Thymus (tissue), 11 donors: ENCODE results near the gene RHBDF1. TPM values are rescaled to one million over a fixed set of nuclear protein-coding genes. Genes with fewer than 3 reads are reported as not detected.

Source experiments
- DNase-seq, 9 donors: peaks; one replicate each; pipeline ENCODE4 v3.0.0-alpha.2; 2013; ENCODE audit warnings: low spot score in 9 of 9, low read depth in 6 of 9, missing footprints in 1 of 9
- H3K27ac ChIP-seq, 2 donors: one replicate each; pipeline ENCODE4 v1.5.1; 2013; ENCODE audit warnings: control low read depth in 1 of 2, low read depth in 1 of 2, low read length in 1 of 2, mild to moderate bottlenecking in 1 of 2, moderate library complexity in 1 of 2
- H3K27me3 ChIP-seq, 2 donors: one replicate each; pipeline ENCODE4 v1.5.1; 2013; ENCODE audit warnings: low read length in 1 of 2; ENCODE audit not compliant: control insufficient read depth in 2 of 2, insufficient read depth in 1 of 2
- H3K36me3 ChIP-seq, 2 donors: one replicate each; pipeline ENCODE4 v1.5.1; 2013; ENCODE audit warnings: low read length in 1 of 2, mild to moderate bottlenecking in 1 of 2, moderate library complexity in 1 of 2; ENCODE audit not compliant: control insufficient read depth in 2 of 2, insufficient read depth in 2 of 2
- H3K4me1 ChIP-seq, 2 donors: one replicate each; pipeline ENCODE4 v1.5.1; 2013; ENCODE audit warnings: low read length in 2 of 2; ENCODE audit not compliant: control insufficient read depth in 2 of 2, insufficient read depth in 2 of 2
- H3K4me3 ChIP-seq, 2 donors: one replicate each; pipeline ENCODE4 v1.5.1; 2013; ENCODE audit warnings: low read length in 2 of 2, control low read depth in 1 of 2, mild to moderate bottlenecking in 1 of 2
- H3K9me3 ChIP-seq, 2 donors: one replicate each; pipeline ENCODE4 v1.5.1; 2013; ENCODE audit warnings: low read length in 1 of 2, mild to moderate bottlenecking in 1 of 2; ENCODE audit not compliant: control insufficient read depth in 2 of 2, insufficient read depth in 1 of 2
- WGBS: extraction: QIAGEN DNeasy Blood & Tissue Kit; methylation state at CpG from one replicate; pipeline ENCODE4 v1.1.7; 2013; 5-methylcytosine and 5-hydroxymethylcytosine counted together
- polyA plus RNA-seq: library from polyadenylated mRNA; stranded (reverse); fragments of 200-250 nt; gene quantifications from one replicate; pipeline ENCODE4 v1.2.3, GENCODE V29; 2013
- total RNA-seq: library from RNA; stranded (reverse); fragments of 120-200 nt; gene quantifications from one replicate; pipeline ENCODE4 v1.2.4, GENCODE V29; 2013
- donor health status: healthy.

Gene RHBDF1
- total and polyA plus RNA-seq, 2 donors = 1.9 to 10.7 TPM

DNA sequence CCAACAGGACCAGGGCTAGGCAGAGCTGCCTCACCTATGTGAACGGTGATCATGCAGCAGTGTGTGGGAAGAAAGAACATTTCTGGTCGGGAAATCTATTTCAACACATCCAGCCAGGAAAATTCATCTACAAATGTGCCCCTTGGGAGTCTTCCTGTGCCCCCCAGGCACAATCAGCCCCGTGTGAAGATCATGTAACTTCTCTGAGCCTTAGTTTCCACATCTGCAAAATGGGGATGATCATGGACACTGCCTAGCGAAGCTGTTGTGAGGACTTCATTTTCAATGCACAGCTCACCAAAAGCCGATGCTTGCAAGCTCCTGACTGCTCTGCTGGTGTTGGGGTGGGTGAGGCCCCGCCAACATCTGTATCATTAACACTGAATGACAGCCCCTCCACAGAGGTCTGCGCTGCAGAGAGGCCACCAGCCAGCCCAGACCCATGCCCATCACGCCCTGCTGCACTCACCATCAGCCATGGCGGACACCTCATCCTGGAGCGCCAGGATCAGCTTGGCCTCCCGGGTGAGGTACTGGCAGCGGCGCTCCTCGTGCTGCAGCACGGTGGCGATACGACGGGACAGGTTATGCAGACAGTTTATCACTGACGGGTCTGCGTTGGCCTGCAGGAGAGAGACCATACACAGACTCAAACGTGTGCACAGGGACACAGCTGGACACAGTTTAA lies 39.9 kb upstream of the RHBDF1 start:
- no peak for DNase-seq
- Histone ChIP-seq H3K9me3 (no peaks in the 10 kb centered on the region), H3K4me1 (no peaks in the 10 kb centered on the region), H3K36me3 (peaks cover 26 to 31% of the 10 kb centered on the region in 2 donors), H3K27ac (no peak overlapping the region), H3K4me3 (no peak overlapping the region), H3K27me3 (no peaks in the 10 kb centered on the region)
- 98% methylated on average over 21 of the region's 21 CpGs for WGBS

GRCh38 chr16:106623-107324 lies 34.3 kb upstream of the RHBDF1 start:
- H3K4me1 ChIP-seq = no peaks in the 10 kb centered on the region
- H3K4me3 ChIP-seq = no peak overlapping the region
- peak; percentile 30 to 82 (median 54) for DNase-seq
- no peak overlapping the region for H3K27ac ChIP-seq
- WGBS = 54% methylated on average over 6 of the region's 6 CpGs
- no peaks in the 10 kb centered on the region for H3K27me3 ChIP-seq
- no peaks in the 10 kb centered on the region for H3K9me3 ChIP-seq
- peaks cover 21 to 29% of the 10 kb centered on the region in 2 donors for H3K36me3 ChIP-seq

DNA sequence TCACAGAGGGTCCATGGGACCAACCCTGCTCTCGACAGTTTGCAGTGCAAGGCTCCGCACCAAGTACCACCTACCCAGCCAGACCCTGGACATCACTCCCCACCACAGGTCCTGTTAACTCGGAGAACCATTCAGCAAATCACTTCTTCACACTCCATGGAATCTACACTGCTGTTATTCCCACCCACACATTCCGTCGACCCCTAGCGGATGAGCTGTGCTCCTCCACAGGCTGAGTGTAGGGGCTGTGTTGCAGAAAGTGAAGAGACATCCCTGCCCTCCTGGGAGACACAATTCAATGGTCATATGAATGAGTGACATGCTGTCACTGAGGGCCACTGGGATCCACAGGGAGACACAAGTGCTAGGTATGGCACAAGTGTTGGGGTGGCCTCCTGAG lies 33.1 kb upstream of the RHBDF1 start:
- WGBS = 96% methylated on average over 6 of the region's 6 CpGs
- Histone ChIP-seq H3K9me3 (no peaks in the 10 kb centered on the region), H3K36me3 (peaks cover 21 to 26% of the 10 kb centered on the region in 2 donors), H3K27me3 (no peaks in the 10 kb centered on the region), H3K4me1 (no peaks in the 10 kb centered on the region), H3K4me3 (no peak overlapping the region), H3K27ac (no peak overlapping the region)
- no peak for DNase-seq

DNA sequence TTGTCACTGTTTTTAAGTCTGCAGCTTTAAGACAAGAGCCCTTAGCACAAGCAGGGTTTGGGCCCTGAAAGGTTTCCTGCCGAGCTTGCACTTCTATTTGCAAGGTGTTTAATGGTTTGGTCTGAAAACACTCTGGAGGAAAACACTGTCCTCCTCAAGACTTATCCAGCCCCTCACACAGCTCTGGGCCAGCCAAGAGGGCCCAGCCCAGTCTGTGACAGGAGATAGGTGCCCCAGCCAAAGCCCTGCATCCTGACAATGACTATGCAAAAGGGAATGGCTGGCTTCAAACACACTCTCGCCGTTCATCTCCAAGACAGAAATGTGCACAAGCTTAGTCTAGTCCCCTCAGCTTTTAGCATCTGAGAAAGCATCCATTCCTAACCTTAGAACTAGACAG lies 32.5 kb upstream of the RHBDF1 start:
- H3K27ac ChIP-seq = no peak overlapping the region
- H3K4me3 ChIP-seq = no peak overlapping the region
- H3K9me3 ChIP-seq = no peaks in the 10 kb centered on the region
- DNase-seq = no peak
- WGBS = 77% methylated on average over 3 of the region's 3 CpGs
- no peaks in the 10 kb centered on the region for H3K27me3 ChIP-seq
- H3K4me1 ChIP-seq = no peaks in the 10 kb centered on the region
- peaks cover 20 to 25% of the 10 kb centered on the region in 2 donors for H3K36me3 ChIP-seq

- H3K36me3 ChIP-seq = peaks cover 18 to 24% of the 10 kb centered on the region in 2 donors
- no peak for DNase-seq
- H3K27ac ChIP-seq = no peak overlapping the region
- H3K27me3 ChIP-seq = no peaks in the 10 kb centered on the region
- no peaks in the 10 kb centered on the region for H3K4me1 ChIP-seq
- no peak overlapping the region for H3K4me3 ChIP-seq
- no peaks in the 10 kb centered on the region for H3K9me3 ChIP-seq
- WGBS = 93% methylated on average over 5 of the region's 5 CpGs
Measured at GRCh38 chr16:104355-104754, 31.9 kb upstream of the RHBDF1 start.

DNA sequence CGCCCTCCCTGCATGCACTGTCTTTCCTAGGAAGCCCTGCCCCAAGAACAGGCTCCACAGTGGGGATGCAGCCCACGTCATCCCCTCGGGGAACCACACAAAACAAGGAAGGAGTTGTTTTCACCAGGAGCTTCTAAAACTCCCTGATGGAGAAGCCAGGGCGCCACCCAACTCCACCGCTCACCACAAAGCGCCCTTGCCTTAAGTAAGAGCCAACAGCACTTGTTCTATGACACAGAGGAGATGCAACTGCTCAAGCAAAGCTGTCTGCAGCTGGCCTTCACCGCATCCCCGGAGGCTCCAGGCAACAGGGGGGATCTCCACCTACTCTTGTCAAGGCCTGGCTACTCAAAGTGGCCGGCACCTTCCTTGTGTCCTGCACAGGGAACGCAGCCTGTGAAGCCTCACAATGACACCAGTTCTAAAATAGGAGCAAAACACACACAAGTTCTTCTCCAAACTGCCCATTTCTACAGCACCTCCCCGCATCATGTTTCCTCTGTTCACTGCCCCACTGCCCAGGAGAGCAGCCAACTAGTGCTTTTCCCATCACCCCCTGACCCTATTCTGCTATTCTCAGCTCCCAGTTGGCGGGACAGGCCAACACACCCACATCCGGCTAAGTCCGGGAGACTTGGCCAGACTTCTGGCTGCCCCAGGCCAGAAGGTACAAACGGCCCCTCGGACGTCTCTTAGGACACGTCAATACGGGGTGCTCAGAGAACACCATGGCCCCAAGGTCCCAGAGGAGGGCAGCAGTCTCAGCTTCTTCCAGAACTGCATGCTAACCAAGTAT lies 29.8 kb upstream of the RHBDF1 start:
- H3K4me1 ChIP-seq = no peaks in the 10 kb centered on the region
- H3K9me3 ChIP-seq = no peaks in the 10 kb centered on the region
- H3K27ac ChIP-seq = no peak overlapping the region
- 91% methylated on average over 19 of the region's 19 CpGs for WGBS
- no peaks in the 10 kb centered on the region for H3K27me3 ChIP-seq
- no peak overlapping the region for H3K4me3 ChIP-seq
- peaks cover 16 to 18% of the 10 kb centered on the region in 2 donors for H3K36me3 ChIP-seq
- no peak for DNase-seq

DNA sequence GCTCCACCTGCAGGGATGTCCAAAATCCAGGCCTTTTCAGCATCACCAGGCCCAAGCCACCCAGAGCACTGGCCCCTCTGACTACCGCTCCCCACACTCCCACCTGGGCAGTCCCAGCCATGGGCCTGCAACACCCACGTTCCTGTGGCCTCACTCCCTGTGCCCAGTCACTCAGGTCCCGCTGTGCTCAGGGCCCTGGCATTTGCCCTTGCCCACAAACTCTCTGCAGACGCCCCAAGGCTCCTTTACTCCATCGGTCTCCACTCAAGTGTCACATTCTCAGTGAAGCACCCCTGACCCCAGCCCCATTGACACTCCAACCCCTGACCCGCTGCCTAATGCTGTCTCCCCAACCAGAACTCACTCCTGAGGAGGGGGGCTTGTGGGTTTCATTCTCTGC lies 29.2 kb upstream of the RHBDF1 start:
- Histone ChIP-seq H3K4me1 (no peaks in the 10 kb centered on the region), H3K36me3 (peaks cover 14 to 16% of the 10 kb centered on the region in 2 donors), H3K4me3 (no peak overlapping the region), H3K27ac (no peak overlapping the region), H3K27me3 (no peaks in the 10 kb centered on the region), H3K9me3 (no peaks in the 10 kb centered on the region)
- no peak for DNase-seq
- 96% methylated on average over 6 of the region's 6 CpGs for WGBS

GRCh38 chr16:100989-101388 lies 28.6 kb upstream of the RHBDF1 start:
- DNase-seq = no peak
- no peaks in the 10 kb centered on the region for H3K4me1 ChIP-seq
- peaks cover 13 to 18% of the 10 kb centered on the region in 2 donors for H3K36me3 ChIP-seq
- no peaks in the 10 kb centered on the region for H3K9me3 ChIP-seq
- no peaks in the 10 kb centered on the region for H3K27me3 ChIP-seq
- no peak overlapping the region for H3K27ac ChIP-seq
- H3K4me3 ChIP-seq = no peak overlapping the region
- WGBS = 93% methylated on average over 5 of the region's 5 CpGs

GRCh38 chr16:97822-98221 lies 25.4 kb upstream of the RHBDF1 start:
- no peaks in the 10 kb centered on the region for H3K27me3 ChIP-seq
- H3K27ac ChIP-seq = no peak overlapping the region
- H3K4me3 ChIP-seq = no peak overlapping the region
- no peaks in the 10 kb centered on the region for H3K9me3 ChIP-seq
- no peak for DNase-seq
- 96% methylated on average over 8 of the region's 8 CpGs for WGBS
- no peaks in the 10 kb centered on the region for H3K4me1 ChIP-seq
- peaks cover 8 to 12% of the 10 kb centered on the region in 2 donors for H3K36me3 ChIP-seq
